ENCODE data around the gene HLX. TPM values are rescaled to one million over a fixed set of nuclear protein-coding genes. Genes with fewer than 3 reads are reported as not detected.

Gene HLX
- total RNA-seq, 1 experiment from 2014 or later, result 0.39 TPM

DNA sequence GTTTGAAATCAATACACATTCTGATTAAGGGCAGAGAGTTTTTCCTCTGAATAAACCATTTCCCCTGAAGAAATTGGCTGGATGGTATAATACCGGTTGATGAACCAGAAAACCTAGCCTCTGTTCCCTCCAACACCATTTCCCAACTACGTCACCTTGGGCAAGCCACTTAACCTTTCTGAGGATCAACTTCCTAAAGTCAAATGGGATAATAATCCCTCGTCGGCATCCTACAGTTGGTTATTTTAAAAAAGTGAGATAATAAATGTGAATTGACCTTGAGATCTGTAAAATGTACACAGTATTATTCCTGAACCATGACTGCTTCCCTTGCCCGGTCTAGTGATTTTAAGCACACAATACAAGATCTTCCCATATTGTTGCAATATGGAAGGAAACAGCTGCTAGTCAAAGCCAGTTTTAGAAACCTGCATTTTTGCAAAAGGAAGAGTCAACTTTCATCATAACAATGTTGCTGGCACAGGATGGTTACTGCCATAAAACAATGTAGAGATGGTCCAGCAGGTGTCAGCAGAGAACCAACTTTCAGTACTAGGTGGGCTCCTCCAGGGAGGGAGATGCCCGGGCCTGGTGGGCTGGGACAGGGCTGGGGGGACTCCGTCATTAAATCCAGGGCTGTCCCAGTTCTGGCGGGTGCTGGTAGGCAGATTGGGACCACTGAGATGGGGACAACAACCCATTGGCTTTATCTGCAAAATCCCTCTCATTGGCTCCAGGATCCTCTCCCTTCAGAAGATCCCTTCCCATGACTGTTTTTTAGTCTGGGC, 5.2 kb upstream of the HLX start:
- POLR2A ChIA-PET, result interaction anchor here (0.6 kb wide), 1 partner anchor 49 kb away, joined by 6 read pairs; no protein-coding TSS in a partner anchor
- intact Hi-C loops (cut with micrococcal nuclease; ENCODE audit: unreplicated experiment) (loop anchor here (2.0 to 5.0 kb wide), 2 partner anchors 329 to 563 kb away; no protein-coding TSS in a partner anchor), in situ Hi-C loops (cut with HindIII; ENCODE audit: low pct_unique_long_range_greater_than_20kb, low sequenced_read_pairs) (no loop called here)
- H3K4me1 ChIP-seq (ENCODE audit: control insufficient read depth, insufficient read depth, low read length), result no peaks in the 10 kb centered on the region
- peaks cover 4% of the 10 kb centered on the region for H3K27me3 ChIP-seq (ENCODE audit: control insufficient read depth, insufficient read depth, low read length)
- H3K36me3 ChIP-seq (ENCODE audit: control insufficient read depth, insufficient read depth, low read length), result no peaks in the 10 kb centered on the region
- DNase-seq (ENCODE audit: low read depth, low spot score) (peak; percentile 42), ATAC-seq (peak; percentile 67)
- TF ChIP-seq CTCF (IDR thresholded peaks at IDR 0.05) (peak; percentile 81), TCF7L2 (IDR thresholded peaks at IDR 0.05; ENCODE audit: low read depth, low read length) (no peak)
- no peaks in the 10 kb centered on the region for H3K9me3 ChIP-seq (ENCODE audit: control insufficient read depth, insufficient read depth, low read depth, low read length)
- no TSS peak for BruUV-seq (replicated peaks)
- CTCF ChIA-PET, result interaction anchor here (0.6 kb wide), 1 partner anchor 561 kb away, joined by 4 read pairs; no protein-coding TSS in a partner anchor
- no peak overlapping the region for H3K27ac ChIP-seq (ENCODE audit: low read length)
- H3K4me3 ChIP-seq (ENCODE audit: low read depth in 2 of 2, low read length in 2 of 2), result no peak overlapping the region

GRCh38 chr1:220875260-220875659, 4.0 kb upstream of the HLX start:
- POLR2A ChIA-PET, result no interaction called here
- Histone ChIP-seq H3K27ac (ENCODE audit: low read length) (no peak overlapping the region), H3K27me3 (ENCODE audit: control insufficient read depth, insufficient read depth, low read length) (peaks cover 5% of the 10 kb centered on the region), H3K36me3 (ENCODE audit: control insufficient read depth, insufficient read depth, low read length) (no peaks in the 10 kb centered on the region), H3K4me1 (ENCODE audit: control insufficient read depth, insufficient read depth, low read length) (no peaks in the 10 kb centered on the region), H3K4me3 (ENCODE audit: low read depth in 2 of 2, low read length in 2 of 2) (no peak overlapping the region), H3K9me3 (ENCODE audit: control insufficient read depth, insufficient read depth, low read depth, low read length) (no peaks in the 10 kb centered on the region)
- in situ Hi-C loops (cut with HindIII; ENCODE audit: low pct_unique_long_range_greater_than_20kb, low sequenced_read_pairs) (no loop called here), intact Hi-C loops (cut with micrococcal nuclease; ENCODE audit: unreplicated experiment) (no loop called here)
- ATAC-seq (no peak), DNase-seq (ENCODE audit: low read depth, low spot score) (no peak)
- BruUV-seq (replicated peaks), result no TSS peak
- CTCF ChIA-PET, result no interaction called here
- TF ChIP-seq, protein P1, sequence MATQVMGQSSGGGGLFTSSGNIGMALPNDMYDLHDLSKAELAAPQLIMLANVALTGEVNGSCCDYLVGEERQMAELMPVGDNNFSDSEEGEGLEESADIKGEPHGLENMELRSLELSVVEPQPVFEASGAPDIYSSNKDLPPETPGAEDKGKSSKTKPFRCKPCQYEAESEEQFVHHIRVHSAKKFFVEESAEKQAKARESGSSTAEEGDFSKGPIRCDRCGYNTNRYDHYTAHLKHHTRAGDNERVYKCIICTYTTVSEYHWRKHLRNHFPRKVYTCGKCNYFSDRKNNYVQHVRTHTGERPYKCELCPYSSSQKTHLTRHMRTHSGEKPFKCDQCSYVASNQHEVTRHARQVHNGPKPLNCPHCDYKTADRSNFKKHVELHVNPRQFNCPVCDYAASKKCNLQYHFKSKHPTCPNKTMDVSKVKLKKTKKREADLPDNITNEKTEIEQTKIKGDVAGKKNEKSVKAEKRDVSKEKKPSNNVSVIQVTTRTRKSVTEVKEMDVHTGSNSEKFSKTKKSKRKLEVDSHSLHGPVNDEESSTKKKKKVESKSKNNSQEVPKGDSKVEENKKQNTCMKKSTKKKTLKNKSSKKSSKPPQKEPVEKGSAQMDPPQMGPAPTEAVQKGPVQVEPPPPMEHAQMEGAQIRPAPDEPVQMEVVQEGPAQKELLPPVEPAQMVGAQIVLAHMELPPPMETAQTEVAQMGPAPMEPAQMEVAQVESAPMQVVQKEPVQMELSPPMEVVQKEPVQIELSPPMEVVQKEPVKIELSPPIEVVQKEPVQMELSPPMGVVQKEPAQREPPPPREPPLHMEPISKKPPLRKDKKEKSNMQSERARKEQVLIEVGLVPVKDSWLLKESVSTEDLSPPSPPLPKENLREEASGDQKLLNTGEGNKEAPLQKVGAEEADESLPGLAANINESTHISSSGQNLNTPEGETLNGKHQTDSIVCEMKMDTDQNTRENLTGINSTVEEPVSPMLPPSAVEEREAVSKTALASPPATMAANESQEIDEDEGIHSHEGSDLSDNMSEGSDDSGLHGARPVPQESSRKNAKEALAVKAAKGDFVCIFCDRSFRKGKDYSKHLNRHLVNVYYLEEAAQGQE (IDR thresholded peaks at IDR 0.05; ENCODE audit: insufficient read depth in 1 of 2, low read depth in 2 of 2, low read length in 1 of 2), result no peak
- TF ChIP-seq TCF7L2 (IDR thresholded peaks at IDR 0.05; ENCODE audit: low read depth, low read length) (no peak), SIN3A (IDR thresholded peaks at IDR 0.05; ENCODE audit: borderline replicate concordance, insufficient read depth, low read depth, low read length) (no peak), CTCF (IDR thresholded peaks at IDR 0.05) (no peak), POLR2AphosphoS5 (IDR thresholded peaks at IDR 0.05; ENCODE audit: low read depth, low read length) (no peak)
